A549 (cell line): ENCODE data around the gene TRPV3.

Experiments
- CEBPB ChIP-seq, 2 experiments: fragments of >200 bp in 1 of 2; sonication (Bioruptor Twin) in 1 of 2; formaldehyde crosslinking in 1 of 2; IDR thresholded peaks; 2 replicates each; pipeline ENCODE4 v1.6.1; 2012 to 2016
- EHMT2 ChIP-seq: fragments of 200-600 bp; sonication (generic); IDR thresholded peaks from 2 replicates; pipeline ENCODE4 v1.6.1; 2016; ENCODE audit warnings: antibody characterized with exemption, low read depth, mild to moderate bottlenecking, moderate library complexity
- EP300 ChIP-seq, 2 experiments: fragments of >200 bp; sonication (Bioruptor Twin); formaldehyde crosslinking; IDR thresholded peaks; 2 replicates in 1 of 2; 3 replicates in 1 of 2; pipeline ENCODE4 v1.6.1; 2016 to 2017
- JUN ChIP-seq, 2 experiments: fragments of >200 bp; sonication (Bioruptor Twin); formaldehyde crosslinking; IDR thresholded peaks; 2 replicates in 1 of 2; 3 replicates in 1 of 2; pipeline ENCODE4 v1.6.1; 2016 to 2017
- POLR2A ChIP-seq: IDR thresholded peaks from 2 replicates; pipeline ENCODE4 v1.6.1; 2012; ENCODE audit warnings: mild to moderate bottlenecking, low read length
- SREBF2 ChIP-seq: fragments of 450-650 bp; IDR thresholded peaks from 2 replicates; pipeline ENCODE4 v1.6.1; 2014; ENCODE audit warnings: mild to moderate bottlenecking, moderate library complexity
- ZNF302 ChIP-seq: fragments of 250-450 bp; sonication (Bioruptor Pico); IDR thresholded peaks from 2 replicates; pipeline ENCODE4 v1.9.0; 2021; ENCODE audit warnings: inconsistent platforms, mild to moderate bottlenecking, moderate library complexity
- TF ChIP-seq, protein P1 (sequence below): IDR thresholded peaks from 2 replicates; pipeline ENCODE4 v1.6.1; 2012
- TF ChIP-seq, protein P2 (sequence below): fragments of 450-650 bp; IDR thresholded peaks from 2 replicates; pipeline ENCODE4 v1.6.1; 2014; ENCODE audit warnings: antibody characterized with exemption
- TF ChIP-seq, protein P3 (sequence below): fragments of >200 bp; sonication (Bioruptor Twin); formaldehyde crosslinking; IDR thresholded peaks from 3 replicates; pipeline ENCODE4 v1.5.1; 2016
- TF ChIP-seq, protein P4 (sequence below): fragments of 250-450 bp; sonication (Bioruptor Pico); IDR thresholded peaks from 2 replicates; pipeline ENCODE4 v1.5.0; 2021; ENCODE audit warnings: mild to moderate bottlenecking, moderate library complexity, borderline replicate concordance
- TF ChIP-seq, protein P5 (sequence below): fragments of 150-350 bp; IDR thresholded peaks from 2 replicates; pipeline ENCODE4 v1.6.1; 2014; ENCODE audit warnings: low read depth, mild to moderate bottlenecking, low read length

DNA sequence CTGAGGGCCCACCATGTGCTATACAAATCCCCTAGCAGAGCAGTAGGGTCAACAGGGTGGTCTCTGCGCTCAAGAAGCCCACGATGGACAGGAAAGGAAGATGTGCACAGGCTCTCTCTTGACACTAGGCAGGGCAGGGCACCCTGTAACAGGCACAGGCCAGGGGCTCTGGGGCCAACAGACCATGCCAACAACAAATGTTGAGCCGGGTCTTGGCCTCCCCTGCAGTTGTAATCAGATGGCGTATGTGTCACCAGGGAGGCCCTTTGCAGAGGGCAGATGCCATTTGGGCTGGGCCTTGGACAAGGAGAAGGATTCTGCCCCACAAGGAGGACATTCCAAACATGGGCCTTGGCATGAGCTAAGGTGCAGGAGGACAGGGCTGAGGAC is 46.3 kb upstream of the TRPV3 start:
- TF ChIP-seq POLR2A (no peak), SREBF2 (no peak), EP300 (IDR thresholded peaks at IDR 0.05) (no peak), CEBPB (IDR thresholded peaks at IDR 0.05) (no peak), EHMT2 (no peak), ZNF302 (no peak), JUN (IDR thresholded peaks at IDR 0.05) (no peak)
- TF ChIP-seq, protein P1, sequence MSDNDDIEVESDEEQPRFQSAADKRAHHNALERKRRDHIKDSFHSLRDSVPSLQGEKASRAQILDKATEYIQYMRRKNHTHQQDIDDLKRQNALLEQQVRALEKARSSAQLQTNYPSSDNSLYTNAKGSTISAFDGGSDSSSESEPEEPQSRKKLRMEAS, result no peak
- TF ChIP-seq, protein P2, sequence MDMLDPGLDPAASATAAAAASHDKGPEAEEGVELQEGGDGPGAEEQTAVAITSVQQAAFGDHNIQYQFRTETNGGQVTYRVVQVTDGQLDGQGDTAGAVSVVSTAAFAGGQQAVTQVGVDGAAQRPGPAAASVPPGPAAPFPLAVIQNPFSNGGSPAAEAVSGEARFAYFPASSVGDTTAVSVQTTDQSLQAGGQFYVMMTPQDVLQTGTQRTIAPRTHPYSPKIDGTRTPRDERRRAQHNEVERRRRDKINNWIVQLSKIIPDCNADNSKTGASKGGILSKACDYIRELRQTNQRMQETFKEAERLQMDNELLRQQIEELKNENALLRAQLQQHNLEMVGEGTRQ, result no peak
- TF ChIP-seq, protein P3, sequence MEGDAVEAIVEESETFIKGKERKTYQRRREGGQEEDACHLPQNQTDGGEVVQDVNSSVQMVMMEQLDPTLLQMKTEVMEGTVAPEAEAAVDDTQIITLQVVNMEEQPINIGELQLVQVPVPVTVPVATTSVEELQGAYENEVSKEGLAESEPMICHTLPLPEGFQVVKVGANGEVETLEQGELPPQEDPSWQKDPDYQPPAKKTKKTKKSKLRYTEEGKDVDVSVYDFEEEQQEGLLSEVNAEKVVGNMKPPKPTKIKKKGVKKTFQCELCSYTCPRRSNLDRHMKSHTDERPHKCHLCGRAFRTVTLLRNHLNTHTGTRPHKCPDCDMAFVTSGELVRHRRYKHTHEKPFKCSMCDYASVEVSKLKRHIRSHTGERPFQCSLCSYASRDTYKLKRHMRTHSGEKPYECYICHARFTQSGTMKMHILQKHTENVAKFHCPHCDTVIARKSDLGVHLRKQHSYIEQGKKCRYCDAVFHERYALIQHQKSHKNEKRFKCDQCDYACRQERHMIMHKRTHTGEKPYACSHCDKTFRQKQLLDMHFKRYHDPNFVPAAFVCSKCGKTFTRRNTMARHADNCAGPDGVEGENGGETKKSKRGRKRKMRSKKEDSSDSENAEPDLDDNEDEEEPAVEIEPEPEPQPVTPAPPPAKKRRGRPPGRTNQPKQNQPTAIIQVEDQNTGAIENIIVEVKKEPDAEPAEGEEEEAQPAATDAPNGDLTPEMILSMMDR, result no peak
- TF ChIP-seq, protein P4, sequence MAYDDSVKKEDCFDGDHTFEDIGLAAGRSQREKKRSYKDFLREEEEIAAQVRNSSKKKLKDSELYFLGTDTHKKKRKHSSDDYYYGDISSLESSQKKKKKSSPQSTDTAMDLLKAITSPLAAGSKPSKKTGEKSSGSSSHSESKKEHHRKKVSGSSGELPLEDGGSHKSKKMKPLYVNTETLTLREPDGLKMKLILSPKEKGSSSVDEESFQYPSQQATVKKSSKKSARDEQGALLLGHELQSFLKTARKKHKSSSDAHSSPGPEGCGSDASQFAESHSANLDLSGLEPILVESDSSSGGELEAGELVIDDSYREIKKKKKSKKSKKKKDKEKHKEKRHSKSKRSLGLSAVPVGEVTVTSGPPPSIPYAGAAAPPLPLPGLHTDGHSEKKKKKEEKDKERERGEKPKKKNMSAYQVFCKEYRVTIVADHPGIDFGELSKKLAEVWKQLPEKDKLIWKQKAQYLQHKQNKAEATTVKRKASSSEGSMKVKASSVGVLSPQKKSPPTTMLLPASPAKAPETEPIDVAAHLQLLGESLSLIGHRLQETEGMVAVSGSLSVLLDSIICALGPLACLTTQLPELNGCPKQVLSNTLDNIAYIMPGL (CRISPR knock-in tag), result no peak
- TF ChIP-seq, protein P5, sequence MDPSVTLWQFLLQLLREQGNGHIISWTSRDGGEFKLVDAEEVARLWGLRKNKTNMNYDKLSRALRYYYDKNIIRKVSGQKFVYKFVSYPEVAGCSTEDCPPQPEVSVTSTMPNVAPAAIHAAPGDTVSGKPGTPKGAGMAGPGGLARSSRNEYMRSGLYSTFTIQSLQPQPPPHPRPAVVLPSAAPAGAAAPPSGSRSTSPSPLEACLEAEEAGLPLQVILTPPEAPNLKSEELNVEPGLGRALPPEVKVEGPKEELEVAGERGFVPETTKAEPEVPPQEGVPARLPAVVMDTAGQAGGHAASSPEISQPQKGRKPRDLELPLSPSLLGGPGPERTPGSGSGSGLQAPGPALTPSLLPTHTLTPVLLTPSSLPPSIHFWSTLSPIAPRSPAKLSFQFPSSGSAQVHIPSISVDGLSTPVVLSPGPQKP, result no peak
